HepG2 (cell line): Measurements from ENCODE around the gene MRPL2. TPM values are rescaled to one million over a fixed set of nuclear protein-coding genes. Genes with fewer than 3 reads are reported as not detected.

Experiments used
- FOXO4 ChIP-seq: sonication (generic); formaldehyde crosslinking; conservative IDR thresholded peaks from 2 replicates; pipeline ENCODE4 v1.8.1; 2023; ENCODE audit warnings: missing genetic modification reagents
- HNF4G ChIP-seq, 2 experiments: sonication (generic) in 1 of 2; formaldehyde crosslinking in 1 of 2; IDR thresholded peaks; 2 replicates each; pipeline versions ENCODE4 v1.4.0 to v1.6.1; 2011 to 2020; ENCODE audit warnings: borderline replicate concordance in 2 of 2, low read depth in 2 of 2, mild to moderate bottlenecking in 2 of 2, low read length in 1 of 2, missing genetic modification reagents in 1 of 2, moderate library complexity in 1 of 2
- HNRNPLL ChIP-seq: fragments of 200-400 bp; formaldehyde crosslinking; IDR thresholded peaks from 2 replicates; pipeline ENCODE4 v1.6.1; 2017; ENCODE audit warnings: mild to moderate bottlenecking, low read depth, low read length; ENCODE audit not compliant: poor library complexity, severe bottlenecking
- KDM5B ChIP-seq: sonication (generic); formaldehyde crosslinking; IDR thresholded peaks from 2 replicates; pipeline ENCODE4 v1.4.0; 2020; ENCODE audit warnings: missing genetic modification reagents, mild to moderate bottlenecking, borderline replicate concordance
- KLF9 ChIP-seq: IDR thresholded peaks from 2 replicates; pipeline ENCODE4 v1.6.1; 2016; ENCODE audit warnings: low read depth
- NCOA5 ChIP-seq: sonication (generic); formaldehyde crosslinking; IDR thresholded peaks from 2 replicates; pipeline ENCODE4 v1.4.0; 2020; ENCODE audit warnings: missing genetic modification reagents
- PAXIP1 ChIP-seq: sonication (generic); formaldehyde crosslinking; conservative IDR thresholded peaks from 2 replicates; pipeline ENCODE4 v1.4.0; 2020; ENCODE audit warnings: mild to moderate bottlenecking, missing genetic modification reagents, moderate library complexity
- PHF5A ChIP-seq: IDR thresholded peaks from one replicate; pipeline ENCODE4 v1.6.1; 2018; ENCODE audit warnings: low read depth, missing genetic modification reagents; ENCODE audit not compliant: unreplicated experiment
- SIX1 ChIP-seq: sonication (generic); formaldehyde crosslinking; IDR thresholded peaks from 2 replicates; pipeline ENCODE4 v1.4.0; 2020; ENCODE audit warnings: missing genetic modification reagents, borderline replicate concordance
- SPEN ChIP-seq: sonication (generic); formaldehyde crosslinking; IDR thresholded peaks from 2 replicates; pipeline ENCODE4 v1.5.1; 2020; ENCODE audit warnings: low read depth, mild to moderate bottlenecking, missing genetic modification reagents
- ZFAT ChIP-seq: sonication (generic); formaldehyde crosslinking; conservative IDR thresholded peaks from 2 replicates; pipeline ENCODE4 v1.8.1; 2023; ENCODE audit warnings: missing genetic modification reagents, inconsistent platforms
- ZMYM4 ChIP-seq: sonication (generic); formaldehyde crosslinking; IDR thresholded peaks from 2 replicates; pipeline ENCODE4 v1.8.1; 2023; ENCODE audit warnings: mild to moderate bottlenecking, missing genetic modification reagents
- ZNF350 ChIP-seq: sonication (generic); formaldehyde crosslinking; IDR thresholded peaks from 2 replicates; pipeline ENCODE4 v1.4.0; 2020; ENCODE audit warnings: mild to moderate bottlenecking, low read depth, missing genetic modification reagents, borderline replicate concordance
- ZNF382 ChIP-seq: sonication (generic); formaldehyde crosslinking; IDR thresholded peaks from 2 replicates; pipeline ENCODE4 v1.5.0; 2020; ENCODE audit warnings: missing genetic modification reagents, mild to moderate bottlenecking, borderline replicate concordance
- polyA plus RNA-seq, 8 experiments: library from polyadenylated mRNA; depleted of rRNA in 3 of 8; stranded (reverse) in 7 of 8; unstranded in 1 of 8; fragments of >200 nt; fragmentation: Illumina TruSeq in 4 of 8; extraction: Trizol in 4 of 8; gene quantifications; 2 replicates each; pipeline versions ENCODE4 v1.2.1 to v1.2.3, GENCODE V29; 2011 to 2016; ENCODE audit warnings: low read depth in 4 of 8, missing spikeins in 1 of 8, mixed read lengths in 1 of 8; ENCODE audit not compliant: insufficient read depth in 1 of 8
- total RNA-seq, 5 experiments: library from RNA; depleted of rRNA; stranded (reverse); fragments of >200 nt; fragmentation: Illumina TruSeq; extraction: Trizol; gene quantifications; 2 replicates each; pipeline ENCODE4 v1.2.3, GENCODE V29; 2016; ENCODE audit warnings: low read depth in 1 of 5
- TF ChIP-seq, protein P1 (sequence below): sonication (generic); formaldehyde crosslinking; IDR thresholded peaks from 2 replicates; pipeline ENCODE4 v1.4.0; 2020; ENCODE audit warnings: mild to moderate bottlenecking, missing genetic modification reagents
- TF ChIP-seq, protein P2 (sequence below): sonication (generic); formaldehyde crosslinking; IDR thresholded peaks from 2 replicates; pipeline ENCODE4 v1.8.0; 2022; ENCODE audit warnings: missing genetic modification reagents, mild to moderate bottlenecking, inconsistent platforms, borderline replicate concordance

The MRPL2 gene
- total and polyA plus RNA-seq, 2 of the 13 experiments (the other 11 are each of a cell fraction or from before 2014, with no cell fraction given), result 56.8 to 65.6 TPM

- TF ChIP-seq, protein P1, sequence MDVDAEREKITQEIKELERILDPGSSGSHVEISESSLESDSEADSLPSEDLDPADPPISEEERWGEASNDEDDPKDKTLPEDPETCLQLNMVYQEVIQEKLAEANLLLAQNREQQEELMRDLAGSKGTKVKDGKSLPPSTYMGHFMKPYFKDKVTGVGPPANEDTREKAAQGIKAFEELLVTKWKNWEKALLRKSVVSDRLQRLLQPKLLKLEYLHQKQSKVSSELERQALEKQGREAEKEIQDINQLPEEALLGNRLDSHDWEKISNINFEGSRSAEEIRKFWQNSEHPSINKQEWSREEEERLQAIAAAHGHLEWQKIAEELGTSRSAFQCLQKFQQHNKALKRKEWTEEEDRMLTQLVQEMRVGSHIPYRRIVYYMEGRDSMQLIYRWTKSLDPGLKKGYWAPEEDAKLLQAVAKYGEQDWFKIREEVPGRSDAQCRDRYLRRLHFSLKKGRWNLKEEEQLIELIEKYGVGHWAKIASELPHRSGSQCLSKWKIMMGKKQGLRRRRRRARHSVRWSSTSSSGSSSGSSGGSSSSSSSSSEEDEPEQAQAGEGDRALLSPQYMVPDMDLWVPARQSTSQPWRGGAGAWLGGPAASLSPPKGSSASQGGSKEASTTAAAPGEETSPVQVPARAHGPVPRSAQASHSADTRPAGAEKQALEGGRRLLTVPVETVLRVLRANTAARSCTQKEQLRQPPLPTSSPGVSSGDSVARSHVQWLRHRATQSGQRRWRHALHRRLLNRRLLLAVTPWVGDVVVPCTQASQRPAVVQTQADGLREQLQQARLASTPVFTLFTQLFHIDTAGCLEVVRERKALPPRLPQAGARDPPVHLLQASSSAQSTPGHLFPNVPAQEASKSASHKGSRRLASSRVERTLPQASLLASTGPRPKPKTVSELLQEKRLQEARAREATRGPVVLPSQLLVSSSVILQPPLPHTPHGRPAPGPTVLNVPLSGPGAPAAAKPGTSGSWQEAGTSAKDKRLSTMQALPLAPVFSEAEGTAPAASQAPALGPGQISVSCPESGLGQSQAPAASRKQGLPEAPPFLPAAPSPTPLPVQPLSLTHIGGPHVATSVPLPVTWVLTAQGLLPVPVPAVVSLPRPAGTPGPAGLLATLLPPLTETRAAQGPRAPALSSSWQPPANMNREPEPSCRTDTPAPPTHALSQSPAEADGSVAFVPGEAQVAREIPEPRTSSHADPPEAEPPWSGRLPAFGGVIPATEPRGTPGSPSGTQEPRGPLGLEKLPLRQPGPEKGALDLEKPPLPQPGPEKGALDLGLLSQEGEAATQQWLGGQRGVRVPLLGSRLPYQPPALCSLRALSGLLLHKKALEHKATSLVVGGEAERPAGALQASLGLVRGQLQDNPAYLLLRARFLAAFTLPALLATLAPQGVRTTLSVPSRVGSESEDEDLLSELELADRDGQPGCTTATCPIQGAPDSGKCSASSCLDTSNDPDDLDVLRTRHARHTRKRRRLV (CRISPR knock-in tag), result peak; percentile 64; the same call in 1 of the 2 replicates
- TF ChIP-seq ZNF382 (CRISPR knock-in tag), result no peak
- no peak for TF ChIP-seq FOXO4 (CRISPR knock-in tag)
- peak; percentile 98 for TF ChIP-seq KLF9 (CRISPR knock-in tag)
- TF ChIP-seq SIX1 (CRISPR knock-in tag), result peak; percentile 49; the same call in 1 of the 2 replicates
- peak; percentile 94 for TF ChIP-seq ZNF350
- TF ChIP-seq, protein P2, sequence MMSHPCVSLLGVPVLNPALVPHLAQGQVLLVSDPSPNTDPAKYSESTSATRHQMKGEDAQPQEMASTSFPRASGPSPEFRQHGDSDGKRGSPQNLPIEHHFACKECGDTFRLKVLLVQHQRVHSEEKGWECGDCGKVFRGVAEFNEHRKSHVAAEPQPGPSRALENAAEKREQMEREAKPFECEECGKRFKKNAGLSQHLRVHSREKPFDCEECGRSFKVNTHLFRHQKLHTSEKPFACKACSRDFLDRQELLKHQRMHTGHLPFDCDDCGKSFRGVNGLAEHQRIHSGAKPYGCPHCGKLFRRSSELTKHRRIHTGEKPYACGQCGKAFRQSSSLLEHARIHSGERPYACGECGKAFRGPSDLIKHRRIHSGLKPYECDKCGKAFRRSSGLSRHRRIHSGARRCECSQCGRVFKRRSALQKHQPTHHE (CRISPR knock-in tag), result no peak; the same call in 1 of the 2 replicates
- TF ChIP-seq SPEN, result peak; percentile 88
- no peak for TF ChIP-seq NCOA5 (CRISPR knock-in tag)
- TF ChIP-seq ZMYM4 (CRISPR knock-in tag), result peak; percentile 85
- TF ChIP-seq PHF5A (CRISPR knock-in tag), result peak; percentile 96
- peak; percentile 94 for TF ChIP-seq KDM5B (CRISPR knock-in tag)
- peak; percentile 85 for TF ChIP-seq HNRNPLL
- TF ChIP-seq ZFAT (CRISPR knock-in tag), result no peak
- TF ChIP-seq HNF4G (IDR thresholded peaks at IDR 0.05; ENCODE audit: borderline replicate concordance, low read depth, low read length), result no peak
- TF ChIP-seq HNF4G (CRISPR knock-in tag; IDR thresholded peaks at IDR 0.05; ENCODE audit: borderline replicate concordance, low read depth), result 0 out of 2 replicates have a peak, but pooled peaks have one; percentile 59
- TF ChIP-seq PAXIP1 (CRISPR knock-in tag), result peak; percentile 77
Observed at GRCh38 chr6:43053545-43054205, 5.6 kb downstream of the MRPL2 start, which contains the start of gene CUL7 (continued).
